Measurements from ENCODE around the gene SATB2.

DNA sequence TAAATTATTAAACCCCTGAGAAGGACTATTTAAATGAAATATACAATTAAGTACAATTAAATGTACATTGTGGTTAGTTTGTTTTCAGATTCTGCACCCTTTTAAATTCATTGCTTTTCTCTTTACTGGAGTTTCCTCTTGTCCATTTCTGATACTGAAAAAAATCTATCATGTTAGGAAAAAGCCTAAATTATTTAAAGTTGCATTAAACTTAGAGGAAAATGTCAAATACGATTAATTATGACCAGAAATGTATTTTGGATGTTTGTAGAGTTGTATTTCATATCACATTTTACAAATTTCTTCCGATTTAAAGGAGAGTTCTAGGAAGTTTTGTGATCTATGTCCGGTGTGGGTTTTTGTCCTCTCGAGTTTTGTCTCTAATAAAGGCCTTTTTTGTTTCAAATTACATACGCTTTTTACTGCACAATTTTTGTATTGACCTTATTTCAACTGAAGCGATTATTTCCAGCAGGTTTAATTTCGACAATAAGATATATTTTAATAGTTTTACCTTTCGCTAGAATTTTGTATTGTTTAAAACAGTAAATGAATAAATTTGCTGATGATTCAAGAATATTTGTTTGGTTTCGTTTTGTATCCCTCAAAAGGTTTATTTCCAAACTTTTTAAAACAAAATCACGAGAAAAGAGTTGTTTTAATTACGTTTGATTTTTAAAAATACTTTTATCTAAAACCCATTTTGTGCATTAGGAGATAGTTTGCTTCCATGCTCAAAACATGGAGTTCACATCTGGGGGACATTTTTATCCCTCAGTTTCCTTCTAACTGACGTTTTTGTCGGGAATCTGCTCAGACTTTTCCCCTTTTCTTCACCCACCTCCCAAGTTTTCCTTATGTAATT, 3.3 kb upstream of the SATB2 start:
- TF ChIP-seq, protein P1, sequence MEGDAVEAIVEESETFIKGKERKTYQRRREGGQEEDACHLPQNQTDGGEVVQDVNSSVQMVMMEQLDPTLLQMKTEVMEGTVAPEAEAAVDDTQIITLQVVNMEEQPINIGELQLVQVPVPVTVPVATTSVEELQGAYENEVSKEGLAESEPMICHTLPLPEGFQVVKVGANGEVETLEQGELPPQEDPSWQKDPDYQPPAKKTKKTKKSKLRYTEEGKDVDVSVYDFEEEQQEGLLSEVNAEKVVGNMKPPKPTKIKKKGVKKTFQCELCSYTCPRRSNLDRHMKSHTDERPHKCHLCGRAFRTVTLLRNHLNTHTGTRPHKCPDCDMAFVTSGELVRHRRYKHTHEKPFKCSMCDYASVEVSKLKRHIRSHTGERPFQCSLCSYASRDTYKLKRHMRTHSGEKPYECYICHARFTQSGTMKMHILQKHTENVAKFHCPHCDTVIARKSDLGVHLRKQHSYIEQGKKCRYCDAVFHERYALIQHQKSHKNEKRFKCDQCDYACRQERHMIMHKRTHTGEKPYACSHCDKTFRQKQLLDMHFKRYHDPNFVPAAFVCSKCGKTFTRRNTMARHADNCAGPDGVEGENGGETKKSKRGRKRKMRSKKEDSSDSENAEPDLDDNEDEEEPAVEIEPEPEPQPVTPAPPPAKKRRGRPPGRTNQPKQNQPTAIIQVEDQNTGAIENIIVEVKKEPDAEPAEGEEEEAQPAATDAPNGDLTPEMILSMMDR (IDR thresholded peaks at IDR 0.05) = no peak
- no peak for TF ChIP-seq ZFX (IDR thresholded peaks at IDR 0.05; ENCODE audit: borderline replicate concordance)
